ENCODE data around the gene ETV6.

The ETV6 gene

GRCh38 chr12:11825278-11825677, 175.8 kb downstream of the ETV6 start:
- in situ Hi-C loops (cut with MboI; ENCODE audit: low pct_unique_long_range_greater_than_20kb, low sequenced_read_pairs, unreplicated experiment), result no loop called here
- TF ChIP-seq CTCF (IDR thresholded peaks at IDR 0.05; ENCODE audit: extremely low read depth, insufficient read depth, missing control alignments), result no peak

GRCh38 chr12:11826574-11826973, 177.1 kb downstream of the ETV6 start:
- no peak for TF ChIP-seq CTCF (IDR thresholded peaks at IDR 0.05; ENCODE audit: extremely low read depth, insufficient read depth, missing control alignments)
- in situ Hi-C loops (cut with MboI; ENCODE audit: low pct_unique_long_range_greater_than_20kb, low sequenced_read_pairs, unreplicated experiment), result no loop called here
- DNase-seq (ENCODE audit: low spot score), result no peak

More at GRCh38 chr12:11825278-11825677, 175.8 kb downstream of the ETV6 start:
- DNase-seq (ENCODE audit: low spot score), result no peak

GRCh38 chr12:11827091-11828061, 177.9 kb downstream of the ETV6 start:
- in situ Hi-C loops (cut with MboI; ENCODE audit: low pct_unique_long_range_greater_than_20kb, low sequenced_read_pairs, unreplicated experiment), result no loop called here
- DNase-seq (ENCODE audit: low spot score), result no peak
- TF ChIP-seq CTCF (IDR thresholded peaks at IDR 0.05; ENCODE audit: extremely low read depth, insufficient read depth, missing control alignments), result no peak

GRCh38 chr12:11829764-11830194, 180.3 kb downstream of the ETV6 start:
- no peak for TF ChIP-seq CTCF (IDR thresholded peaks at IDR 0.05; ENCODE audit: extremely low read depth, insufficient read depth, missing control alignments)
- no peak for DNase-seq (ENCODE audit: low spot score)
- in situ Hi-C loops (cut with MboI; ENCODE audit: low pct_unique_long_range_greater_than_20kb, low sequenced_read_pairs, unreplicated experiment), result loop anchor here (10.0 kb wide), 1 partner anchor 185 kb away; no protein-coding TSS in a partner anchor

- DNase-seq (ENCODE audit: low spot score), result no peak
- in situ Hi-C loops (cut with MboI; ENCODE audit: low pct_unique_long_range_greater_than_20kb, low sequenced_read_pairs, unreplicated experiment), result loop anchor here (10.0 kb wide), 1 partner anchor 184 kb away; no protein-coding TSS in a partner anchor
- TF ChIP-seq CTCF (IDR thresholded peaks at IDR 0.05; ENCODE audit: extremely low read depth, insufficient read depth, missing control alignments), result no peak
Observed at GRCh38 chr12:11830307-11830801, 180.9 kb downstream of the ETV6 start.

GRCh38 chr12:11832093-11832492, 182.6 kb downstream of the ETV6 start:
- DNase-seq (ENCODE audit: low spot score), result no peak
- in situ Hi-C loops (cut with MboI; ENCODE audit: low pct_unique_long_range_greater_than_20kb, low sequenced_read_pairs, unreplicated experiment), result loop anchor here (10.0 kb wide), 1 partner anchor 183 kb away; no protein-coding TSS in a partner anchor
- no peak for TF ChIP-seq CTCF (IDR thresholded peaks at IDR 0.05; ENCODE audit: extremely low read depth, insufficient read depth, missing control alignments)
